HG03520 (cell line): ENCODE measurements around the gene RASGRF2.

Experiments
- ATAC-seq: cut with Tn5 transposase; IDR thresholded peaks from one replicate; pipeline ENCODE4 v1.9.1; 2021; ENCODE audit warnings: mild to moderate bottlenecking, moderate library complexity; ENCODE audit not compliant: unreplicated experiment

RASGRF2 gene

GRCh38 chr5:80941496-80941895 is 18.7 kb upstream of the RASGRF2 start:
- ATAC-seq, result no peak

DNA sequence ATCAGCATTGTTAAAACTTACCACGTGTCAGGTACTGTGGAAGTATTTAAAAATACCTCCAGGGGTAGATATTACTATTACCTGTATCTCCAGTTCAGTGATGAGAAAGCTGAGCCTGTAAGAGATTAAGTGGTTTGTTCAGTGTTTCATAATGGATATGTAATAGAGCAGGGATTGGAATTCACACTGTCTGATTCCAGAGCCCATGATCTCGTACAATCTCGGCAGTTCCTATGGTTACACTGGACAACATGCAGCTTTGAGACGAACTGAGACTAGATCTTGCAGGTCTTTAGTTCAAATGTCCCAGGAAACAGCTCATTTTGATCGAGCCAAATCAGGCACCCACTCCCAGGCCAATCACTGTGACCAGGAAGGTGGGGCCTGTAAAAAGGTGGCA is 8.8 kb upstream of the RASGRF2 start:
- no peak for ATAC-seq

DNA sequence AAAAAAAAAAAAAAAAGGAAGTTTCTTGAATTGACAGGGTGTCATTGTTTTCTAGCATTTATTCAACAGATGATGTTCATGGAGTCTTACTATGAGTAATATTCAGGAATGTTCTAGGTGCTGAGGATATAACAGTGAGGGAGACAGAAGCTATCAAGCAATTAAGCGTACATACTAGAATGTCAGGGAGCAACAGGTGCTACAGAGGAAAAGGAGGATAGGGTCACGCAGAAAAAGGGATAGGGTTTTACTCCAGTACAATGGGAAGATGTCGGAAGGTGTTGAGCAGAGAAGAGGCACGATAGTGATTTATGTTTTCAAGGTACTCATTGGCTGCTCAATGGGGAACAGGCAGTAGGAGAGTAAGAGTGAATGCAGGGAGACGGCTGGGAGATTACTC is 6.6 kb upstream of the RASGRF2 start:
- no peak for ATAC-seq

DNA sequence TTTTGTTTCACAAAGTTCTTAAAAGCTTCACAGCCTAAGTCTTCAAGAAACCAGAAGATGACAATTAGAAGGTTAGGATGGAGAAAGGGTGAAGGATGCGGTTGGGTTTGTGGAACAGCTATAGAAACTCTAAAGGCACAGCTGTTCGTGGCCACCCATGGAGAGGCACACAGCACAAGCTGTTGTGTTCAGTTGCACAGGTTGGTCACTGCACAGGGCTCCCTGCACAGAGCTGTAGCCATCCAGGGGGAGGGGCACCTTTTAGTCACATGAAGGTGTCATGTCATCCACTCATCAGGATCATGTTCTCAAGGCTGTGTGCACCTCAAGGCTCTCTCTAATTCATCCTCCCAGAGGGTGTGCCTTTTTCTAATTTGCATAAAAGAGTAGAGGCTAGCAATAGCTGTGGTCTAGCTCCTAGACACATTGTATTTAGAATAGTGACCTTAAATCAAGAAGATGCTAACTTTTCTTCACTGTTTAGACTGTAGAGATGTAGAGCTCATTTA is 5.0 kb upstream of the RASGRF2 start:
- ATAC-seq, result no peak

DNA sequence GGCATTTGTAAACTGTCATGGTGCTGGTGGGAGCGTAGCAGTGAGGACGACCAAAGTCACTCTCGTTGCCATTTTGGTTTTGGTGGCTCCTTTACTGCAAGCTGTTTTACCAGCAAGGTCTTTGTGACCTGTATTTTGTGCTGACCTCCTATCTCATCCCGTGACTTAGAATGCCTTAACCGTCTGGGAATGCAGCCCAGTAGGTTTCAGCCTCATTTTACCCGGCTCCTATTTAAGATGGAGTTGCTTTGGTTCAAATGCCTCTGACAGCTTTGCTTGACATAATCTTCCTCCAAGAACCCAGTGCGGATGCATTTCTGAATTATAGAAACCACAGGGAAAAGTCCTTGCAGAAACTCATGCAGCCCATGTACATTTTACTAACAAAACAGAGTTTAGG is 3.9 kb upstream of the RASGRF2 start:
- ATAC-seq, result no peak

DNA sequence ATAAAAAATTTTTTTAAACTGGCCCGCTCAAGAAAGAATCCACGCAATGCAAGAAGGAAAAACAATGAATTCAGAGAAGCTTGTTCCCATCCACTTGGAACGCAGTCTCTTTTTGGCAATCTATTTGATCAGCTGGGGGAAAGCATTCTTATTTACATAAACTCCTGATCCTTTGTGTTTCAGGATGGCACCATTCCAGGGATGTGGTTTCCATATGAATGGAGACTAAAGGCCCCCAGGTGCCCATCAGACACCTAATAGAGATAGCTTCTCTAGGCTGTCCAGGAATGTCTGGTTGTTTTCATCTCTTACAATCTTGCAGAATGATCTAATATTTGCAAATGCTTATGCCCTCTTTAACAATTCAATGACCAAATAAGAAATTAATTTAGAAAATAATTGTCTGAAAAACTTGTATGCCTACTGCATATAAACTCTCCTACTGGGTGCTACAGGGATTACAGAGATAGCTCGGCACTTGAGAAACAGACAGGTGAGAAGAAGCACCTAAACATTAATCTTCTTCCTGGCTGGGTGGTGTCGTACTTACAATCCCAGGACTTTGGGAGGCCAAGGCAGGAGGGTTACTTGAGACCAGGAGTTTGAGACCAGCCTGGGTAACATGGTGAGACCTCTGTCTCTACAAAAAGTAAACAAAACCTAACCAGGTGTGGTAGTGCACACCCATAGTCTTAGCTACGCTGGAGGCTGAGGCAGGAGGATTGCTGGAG is 3.0 kb upstream of the RASGRF2 start:
- no peak for ATAC-seq

GRCh38 chr5:80958616-80959015 is 1.5 kb upstream of the RASGRF2 start:
- no peak for ATAC-seq

DNA sequence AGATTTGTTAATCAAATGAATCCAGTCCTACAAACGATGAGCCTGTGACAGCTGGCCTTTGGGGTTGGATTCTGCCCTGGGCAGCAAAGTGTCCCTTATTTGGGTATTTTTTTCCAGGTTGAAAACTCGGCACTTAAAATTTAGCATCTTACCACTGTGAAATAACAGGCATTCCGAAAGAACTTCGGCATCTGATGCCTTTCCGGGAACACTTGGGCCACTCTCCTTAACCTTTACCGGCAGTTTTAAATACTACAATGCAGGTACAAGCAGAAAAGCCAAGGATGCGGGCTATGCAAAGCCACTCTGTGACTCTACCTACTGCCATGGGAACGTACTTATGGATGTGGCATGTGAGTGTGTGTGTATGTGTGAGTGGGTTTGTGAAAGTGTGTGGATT is 1.0 kb upstream of the RASGRF2 start:
- ATAC-seq, result no peak

DNA sequence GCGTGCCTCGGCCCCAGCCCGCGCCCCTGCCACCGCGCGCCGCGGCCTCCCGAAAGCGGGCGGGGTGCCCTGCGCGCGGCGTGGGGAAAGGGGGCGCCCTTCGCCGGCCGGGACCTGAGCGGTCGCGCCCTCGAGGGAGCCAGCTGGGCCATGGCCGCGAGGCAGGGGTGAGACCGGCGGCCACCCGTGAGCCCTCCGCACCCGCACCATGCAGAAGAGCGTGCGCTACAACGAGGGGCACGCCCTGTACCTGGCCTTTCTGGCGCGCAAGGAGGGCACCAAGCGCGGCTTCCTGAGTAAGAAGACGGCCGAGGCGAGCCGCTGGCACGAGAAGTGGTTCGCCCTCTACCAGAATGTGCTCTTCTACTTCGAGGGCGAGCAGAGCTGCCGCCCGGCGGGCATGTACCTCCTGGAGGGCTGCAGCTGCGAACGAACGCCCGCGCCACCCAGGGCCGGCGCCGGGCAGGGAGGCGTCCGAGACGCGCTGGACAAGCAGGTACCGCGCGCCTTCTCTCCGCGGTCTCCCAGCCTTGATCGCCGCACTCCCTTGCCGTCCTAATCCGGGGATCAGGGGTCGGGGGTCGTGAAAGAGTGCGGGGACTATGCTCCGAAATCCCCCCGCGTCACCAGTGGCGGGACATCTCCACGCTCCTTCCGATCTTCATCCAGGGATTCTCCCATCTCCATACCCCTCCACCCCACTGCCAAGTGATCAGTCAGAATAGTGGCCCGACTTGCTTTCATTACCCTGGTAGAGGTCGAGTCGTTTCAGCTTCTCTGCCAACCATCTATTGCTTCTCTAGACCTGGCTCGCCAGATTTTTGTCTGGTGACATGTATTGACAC is 590 bp downstream of the RASGRF2 start:
- ATAC-seq, result no peak

DNA sequence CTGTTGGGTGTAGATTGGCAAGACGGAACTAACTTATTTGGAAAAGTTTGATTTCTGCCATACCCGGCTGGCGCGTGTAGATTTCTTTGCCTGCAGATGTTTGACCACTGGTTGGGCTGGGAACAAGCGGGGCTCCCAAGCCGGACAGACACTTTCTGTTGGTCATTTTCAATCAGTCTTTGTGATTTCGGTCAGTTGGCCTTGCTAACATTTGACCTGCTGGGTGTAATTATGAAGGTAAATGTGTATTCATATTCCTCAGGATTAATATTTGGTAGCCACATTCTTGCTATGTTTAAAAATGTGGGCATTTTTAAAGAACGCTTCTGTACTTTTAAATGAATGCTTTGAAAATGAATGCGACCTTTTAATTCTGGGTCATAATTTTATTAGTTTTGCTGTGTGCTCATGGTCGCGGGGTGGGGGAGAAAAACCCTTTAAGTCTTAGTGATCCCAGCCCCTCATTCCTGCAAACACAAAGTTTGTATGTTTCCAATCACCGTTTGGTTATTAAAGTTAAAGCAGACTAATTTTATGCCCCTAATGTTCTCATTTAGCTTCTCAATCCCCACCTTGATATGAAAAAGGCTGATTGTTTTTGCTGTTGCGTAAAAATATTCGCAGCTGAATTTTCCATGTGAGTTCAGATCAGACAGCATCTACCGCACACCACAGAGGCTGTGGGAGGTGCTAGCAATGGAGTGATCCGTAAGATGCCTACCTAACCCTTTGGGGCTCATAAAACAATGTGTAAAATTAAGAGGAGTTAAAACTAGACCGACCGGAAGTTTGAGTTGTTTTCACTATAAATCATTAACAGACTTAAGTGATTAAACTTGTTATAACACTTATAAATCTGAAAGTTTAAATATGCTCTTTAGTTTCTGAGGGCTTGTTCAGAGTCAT is 1.5 kb downstream of the RASGRF2 start:
- ATAC-seq, result no peak

- ATAC-seq, result no peak
Observed at GRCh38 chr5:80962630-80963520, 2.7 kb downstream of the RASGRF2 start.

- ATAC-seq, result no peak
Observed at GRCh38 chr5:80963521-80963895, 3.3 kb downstream of the RASGRF2 start.

- no peak for ATAC-seq
Observed at GRCh38 chr5:80963966-80964481, 3.9 kb downstream of the RASGRF2 start.

- ATAC-seq, result no peak
Observed at GRCh38 chr5:80964491-80964890, 4.3 kb downstream of the RASGRF2 start.

GRCh38 chr5:80964919-80965318 is 4.8 kb downstream of the RASGRF2 start:
- no peak for ATAC-seq

DNA sequence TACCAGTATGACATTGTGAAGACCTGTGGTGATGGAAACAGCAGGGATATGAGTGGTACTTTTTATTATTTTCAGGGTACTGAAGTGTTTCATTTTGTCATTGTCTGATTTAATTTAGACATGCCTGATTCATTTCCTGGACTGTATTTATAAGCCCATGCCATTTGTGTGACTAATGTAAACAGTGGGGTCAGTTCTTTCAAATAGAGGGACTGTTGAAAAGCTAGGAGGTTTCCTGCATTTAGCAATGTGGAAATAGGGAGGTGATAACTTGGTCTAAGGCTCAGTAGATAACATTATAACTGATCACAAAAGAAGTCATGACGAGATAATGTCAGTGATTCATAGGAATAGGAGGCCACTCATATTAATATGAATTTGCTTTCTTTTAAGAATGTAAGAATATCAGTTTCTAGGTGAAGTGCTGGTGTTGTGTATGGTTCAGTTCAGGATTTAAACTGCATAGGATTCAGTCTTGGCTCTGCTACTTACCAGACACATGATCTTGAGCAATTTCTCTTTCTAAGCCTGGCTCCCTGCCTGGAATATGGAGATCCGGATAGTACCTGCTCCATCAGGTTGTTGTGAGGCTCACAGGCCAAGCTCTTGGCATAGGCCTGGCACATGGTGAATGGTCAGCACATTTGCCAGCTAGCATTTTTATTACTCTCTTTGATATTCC is 7.5 kb downstream of the RASGRF2 start:
- ATAC-seq, result no peak

DNA sequence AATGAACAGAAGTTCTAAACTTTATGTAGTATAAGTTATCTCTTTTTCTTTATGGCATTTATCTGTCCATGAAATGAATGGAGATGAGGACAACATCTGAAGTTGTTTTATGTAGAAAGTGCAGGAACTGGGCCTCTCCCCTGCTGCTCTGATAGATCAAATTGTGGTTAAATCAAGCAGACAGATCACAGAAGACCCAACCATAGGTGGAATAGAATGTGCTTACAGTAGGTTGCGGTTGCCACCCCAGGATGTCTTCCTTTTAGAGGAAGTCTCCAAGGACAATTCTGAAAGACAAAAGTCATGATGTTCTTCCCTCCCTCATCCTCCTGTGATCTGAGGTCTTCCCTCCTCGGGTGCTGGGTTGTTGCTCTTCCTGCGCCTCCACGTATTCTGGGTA is 12.9 kb downstream of the RASGRF2 start:
- ATAC-seq, result no peak

- no peak for ATAC-seq
Observed at GRCh38 chr5:80975065-80975464, 14.9 kb downstream of the RASGRF2 start.

DNA sequence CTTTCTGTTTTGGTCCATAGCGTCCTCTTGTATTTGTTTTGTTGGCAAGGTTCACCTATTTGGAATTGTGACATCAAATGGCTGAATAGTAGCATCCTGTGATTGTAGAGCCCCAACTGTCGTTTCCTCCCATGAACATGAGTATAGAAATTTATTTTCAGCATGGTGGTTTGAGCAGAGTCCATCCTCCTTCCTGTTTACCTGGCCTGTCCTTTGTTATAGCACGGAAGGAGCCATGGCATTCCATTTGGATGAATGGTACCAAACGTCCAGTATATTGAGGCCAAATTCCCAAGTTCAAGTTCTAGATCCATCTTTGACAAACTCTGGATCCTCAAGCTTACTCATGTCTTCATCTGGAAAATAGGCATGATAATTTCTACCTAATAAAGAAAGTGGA is 16.8 kb downstream of the RASGRF2 start:
- no peak for ATAC-seq
